ENCODE results near the gene RAX.

RAX gene

GRCh38 chr18:59272891-59273758 lies at the start of gene RAX:
Gene RAX, minus strand, starts transcription at chr18:59273454. Its CDS starts 248 bp downstream, at chr18:59273206.
- no peak for DNase-seq (ENCODE audit: low read depth in 1 of 2, low spot score in 1 of 2)

GRCh38 chr18:59318460-59319050 lies 45.3 kb upstream of the RAX start, which contains the start of gene CPLX4:
Gene CPLX4, minus strand, starts transcription at chr18:59318649. Its CDS starts 187 bp downstream, at chr18:59318462.
- no peak for DNase-seq (ENCODE audit: low read depth in 1 of 2, low spot score in 1 of 2)

- no peak for DNase-seq (ENCODE audit: low read depth in 1 of 2, low spot score in 1 of 2)
These were observed 38.4 kb upstream of the RAX start for GRCh38 chr18:59311631-59312030.

DNA sequence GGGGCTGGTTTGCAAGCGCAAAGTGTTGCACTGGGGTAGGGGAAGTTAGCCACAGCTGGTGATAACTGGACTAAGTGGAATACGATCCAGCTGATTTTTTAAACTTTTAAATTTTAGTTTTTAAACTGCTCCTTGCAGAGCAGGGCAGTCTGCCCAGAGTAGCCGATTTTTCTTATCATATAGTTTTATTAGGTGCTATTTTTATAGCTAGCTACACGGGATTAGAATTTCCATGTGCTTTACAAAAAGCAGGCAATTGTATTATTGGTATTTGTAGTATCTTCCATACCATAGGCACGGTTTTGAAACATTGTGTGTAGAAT lies 35.6 kb upstream of the RAX start:
- no peak for DNase-seq (ENCODE audit: low read depth in 1 of 2, low spot score in 1 of 2)

DNA sequence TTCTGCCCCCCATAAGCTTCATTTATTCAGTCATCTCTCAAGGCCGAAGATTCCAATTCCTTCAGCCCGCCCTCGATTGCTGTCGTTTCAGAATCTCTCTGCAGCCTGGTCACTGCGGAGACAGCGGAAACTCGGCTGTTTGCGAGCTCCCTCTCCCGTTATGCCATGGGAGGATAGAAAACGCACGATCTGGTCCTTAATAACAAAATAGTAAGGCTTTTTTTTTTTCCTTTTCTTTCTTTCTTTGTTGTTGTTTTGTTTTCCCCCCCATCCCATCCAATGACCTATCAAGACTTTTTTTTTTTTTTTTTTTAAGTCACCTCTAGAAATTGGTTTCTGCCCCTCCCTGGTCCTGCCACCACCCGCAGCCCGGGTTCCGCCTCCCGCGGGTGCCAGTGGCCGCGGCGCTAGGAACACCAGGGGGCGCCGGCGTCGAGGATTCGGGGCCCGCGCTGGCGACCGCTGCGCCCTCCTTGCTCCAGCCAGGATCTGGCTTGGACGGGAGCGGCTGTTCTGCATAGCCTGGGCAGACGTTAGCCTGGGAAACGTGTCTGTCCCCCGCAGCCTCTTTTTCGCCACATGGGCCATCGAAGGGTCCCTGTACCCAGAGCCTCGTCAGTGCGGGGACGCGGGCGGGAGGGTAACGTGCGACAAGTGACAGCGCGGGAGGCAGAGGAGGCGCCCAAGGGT lies 35.1 kb upstream of the RAX start:
- peak; percentile 44 to 72 for DNase-seq (ENCODE audit: low read depth in 1 of 2, low spot score in 1 of 2)

- DNase-seq (ENCODE audit: low read depth in 1 of 2, low spot score in 1 of 2), result no peak
These were observed 33.4 kb upstream of the RAX start for GRCh38 chr18:59306640-59307039.

GRCh38 chr18:59305295-59305694 lies 32.0 kb upstream of the RAX start:
- DNase-seq (ENCODE audit: low read depth in 1 of 2, low spot score in 1 of 2), result no peak

GRCh38 chr18:59303656-59304195 lies 30.5 kb upstream of the RAX start:
- DNase-seq (ENCODE audit: low read depth in 1 of 2, low spot score in 1 of 2), result no peak

GRCh38 chr18:59303006-59303405 lies 29.8 kb upstream of the RAX start:
- no peak for DNase-seq (ENCODE audit: low read depth in 1 of 2, low spot score in 1 of 2)

DNA sequence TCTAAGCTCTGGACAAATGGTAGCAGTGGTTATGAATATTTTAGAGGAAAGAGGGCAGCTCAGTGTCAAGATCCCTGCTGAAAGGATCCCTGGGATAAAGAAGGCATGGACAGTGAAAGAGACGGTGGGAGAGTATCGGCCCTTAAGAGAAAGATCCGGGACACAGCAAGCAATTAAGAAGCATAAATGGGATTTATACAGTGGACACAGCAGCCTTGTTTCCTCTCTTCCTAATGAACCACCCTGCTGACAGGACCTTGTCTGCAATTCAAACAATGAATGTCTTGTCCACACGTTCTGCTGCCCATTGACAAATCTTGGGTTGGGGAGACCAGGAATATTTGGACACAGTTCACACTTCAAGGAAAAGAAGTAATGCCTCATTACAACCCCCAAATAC lies 28.7 kb upstream of the RAX start:
- DNase-seq (ENCODE audit: low read depth in 1 of 2, low spot score in 1 of 2), result no peak

DNA sequence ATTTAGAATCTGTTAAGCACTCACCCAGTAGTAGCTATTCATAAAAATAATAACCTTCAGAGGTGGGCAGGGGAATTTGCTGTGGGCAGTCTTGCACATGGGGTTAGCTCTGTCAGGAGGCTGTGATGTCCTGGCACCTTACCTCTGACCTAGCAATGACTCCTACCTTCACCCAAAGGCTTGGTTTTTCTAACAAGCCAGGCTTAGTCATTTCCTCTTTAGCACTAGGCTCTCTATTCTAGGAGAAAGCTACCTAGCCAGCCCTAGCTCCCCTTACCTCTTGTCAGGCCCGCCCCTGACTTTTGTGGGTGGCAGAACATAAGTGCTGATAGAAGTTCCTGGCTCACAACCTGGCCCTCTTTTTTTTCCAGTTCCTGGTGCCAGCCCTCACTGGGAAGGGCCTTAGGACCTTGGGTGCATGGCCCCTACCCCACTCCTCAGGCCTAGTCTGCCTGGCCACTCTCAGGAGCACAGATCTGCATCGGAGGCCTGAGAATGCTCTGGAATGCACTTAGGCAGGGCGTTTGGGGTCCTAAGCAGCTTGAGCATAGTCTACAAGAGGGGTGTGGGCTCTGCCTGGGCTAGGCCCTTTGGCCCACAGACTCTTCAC lies 27.5 kb upstream of the RAX start:
- DNase-seq (ENCODE audit: low read depth in 1 of 2, low spot score in 1 of 2), result no peak

DNA sequence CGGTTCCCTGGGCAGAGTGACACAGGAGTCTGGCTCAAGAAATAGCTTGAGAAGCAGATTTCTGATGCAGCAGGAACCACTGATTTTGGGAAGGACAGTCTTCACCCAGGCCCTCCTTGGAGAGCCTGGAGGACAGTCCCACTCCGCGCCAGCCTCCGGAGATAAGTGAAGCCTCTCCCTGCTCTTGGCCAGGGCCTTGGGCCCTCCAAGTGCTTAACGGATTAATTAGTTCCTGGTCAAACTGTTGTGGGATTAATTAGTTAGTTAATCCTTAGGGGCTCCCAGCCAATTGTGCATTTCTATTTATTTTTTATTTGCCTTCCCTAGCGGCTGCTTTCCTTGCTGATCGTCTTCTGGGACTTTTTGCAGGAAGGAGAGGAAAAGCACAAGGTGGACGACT lies 25.6 kb upstream of the RAX start:
- DNase-seq (ENCODE audit: low read depth in 1 of 2, low spot score in 1 of 2), result no peak

GRCh38 chr18:59293317-59293716 lies 20.1 kb upstream of the RAX start:
- DNase-seq (ENCODE audit: low read depth in 1 of 2, low spot score in 1 of 2), result no peak

- no peak for DNase-seq (ENCODE audit: low read depth in 1 of 2, low spot score in 1 of 2)
These were observed 13.1 kb upstream of the RAX start for GRCh38 chr18:59286341-59286740.

GRCh38 chr18:59282341-59282740 lies 9.1 kb upstream of the RAX start:
- DNase-seq (ENCODE audit: low read depth in 1 of 2, low spot score in 1 of 2), result no peak

DNA sequence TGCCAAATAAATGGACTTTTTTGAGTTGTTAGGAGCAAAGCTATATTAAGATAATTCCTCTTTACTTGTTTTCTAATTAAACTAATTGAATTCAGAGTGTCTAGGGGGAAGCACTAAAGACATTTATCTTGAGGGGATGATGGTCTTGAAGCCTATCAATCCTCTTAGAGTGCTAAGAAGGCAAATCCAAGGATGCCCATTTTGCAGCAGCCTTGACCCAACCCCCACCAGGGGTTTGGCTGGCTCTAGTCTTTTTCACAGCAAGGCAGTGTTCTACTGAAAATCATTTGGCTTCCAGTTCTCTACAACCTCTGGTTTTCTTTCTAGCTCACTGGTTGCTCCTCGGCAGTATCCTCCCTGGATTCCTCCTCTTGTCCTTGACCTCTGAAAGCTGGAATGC lies 6.5 kb upstream of the RAX start:
- DNase-seq (ENCODE audit: low read depth in 1 of 2, low spot score in 1 of 2), result no peak

- no peak for DNase-seq (ENCODE audit: low read depth in 1 of 2, low spot score in 1 of 2)
These were observed 5.9 kb upstream of the RAX start for GRCh38 chr18:59279193-59279592.

DNA sequence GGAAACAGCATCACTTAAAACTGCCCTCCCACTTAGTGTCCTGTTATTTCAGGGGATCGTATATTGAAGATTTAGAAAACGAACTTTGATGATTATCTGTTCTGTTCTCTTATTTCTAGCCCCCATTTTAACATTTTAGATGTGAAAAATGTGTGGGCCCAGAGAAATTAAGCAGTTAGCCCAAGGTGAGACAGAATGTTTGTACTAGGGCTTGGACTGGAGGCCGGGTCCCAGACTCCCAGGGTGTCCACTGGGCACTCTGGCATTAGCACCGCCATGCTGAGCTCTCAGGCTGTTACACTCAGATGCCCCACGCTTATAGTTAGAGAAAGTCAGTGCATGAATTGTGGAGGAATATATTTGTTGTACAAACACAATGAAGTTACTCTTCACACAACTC lies 5.5 kb upstream of the RAX start:
- DNase-seq (ENCODE audit: low read depth in 1 of 2, low spot score in 1 of 2), result no peak

- DNase-seq (ENCODE audit: low read depth in 1 of 2, low spot score in 1 of 2), result no peak
These were observed 2.8 kb upstream of the RAX start for GRCh38 chr18:59276047-59276446.

DNA sequence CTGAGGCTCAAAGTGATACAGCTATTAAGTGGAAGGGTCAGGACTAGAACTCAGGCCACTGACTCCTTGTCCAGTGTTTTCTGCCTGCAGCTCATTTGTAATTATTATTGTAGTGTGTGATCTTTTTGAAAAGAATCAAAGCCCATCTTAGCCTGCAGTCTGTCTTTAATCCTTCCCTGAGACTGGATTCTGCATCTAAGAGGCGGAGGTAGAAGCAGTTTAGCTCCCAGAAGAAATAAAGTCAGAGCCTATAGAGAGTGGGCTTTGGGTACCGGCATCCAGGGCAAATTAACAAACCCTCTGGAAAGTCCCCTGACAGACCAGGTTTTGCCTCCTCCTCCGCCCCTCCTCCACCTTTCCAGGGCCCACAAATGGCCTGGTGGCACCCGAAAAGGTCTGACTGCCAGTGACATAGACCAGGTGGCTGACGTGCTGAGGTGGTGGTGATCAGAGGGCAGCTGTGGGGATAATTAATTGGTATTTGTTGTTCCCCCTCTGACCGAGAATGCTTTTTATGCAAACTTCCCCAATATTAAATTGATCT lies 2.2 kb upstream of the RAX start:
- no peak for DNase-seq (ENCODE audit: low read depth in 1 of 2, low spot score in 1 of 2)

DNA sequence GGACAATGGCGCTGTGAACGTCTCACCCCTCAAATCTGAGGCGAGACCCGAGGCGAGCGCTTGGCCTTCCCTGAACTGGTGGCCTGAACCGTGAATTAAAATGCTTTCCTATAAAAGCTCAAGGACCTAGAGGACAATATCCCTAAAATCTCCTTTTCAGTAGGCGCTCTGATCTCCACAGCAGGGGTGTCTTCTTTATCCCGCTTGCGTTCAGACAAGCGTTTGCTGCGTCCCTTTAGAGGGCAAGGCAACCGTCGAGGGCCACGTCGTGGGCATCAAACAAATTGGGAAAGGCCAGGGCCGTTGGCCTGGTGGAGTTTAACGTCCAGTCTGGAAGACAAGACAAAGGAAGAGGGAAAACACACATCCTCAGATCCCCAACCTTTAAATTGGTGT lies 1.3 kb upstream of the RAX start:
- no peak for DNase-seq (ENCODE audit: low read depth in 1 of 2, low spot score in 1 of 2)

All from stimulated activated CD4-positive, alpha-beta T cell treated with anti-CD3 and anti-CD28 coated beads, Interleukin-15, amount 100 ng/mL, for 1 hour (primary cell).